Neural crest cell (in vitro differentiated cells): ENCODE data around the gene SCN5A. TPM values are rescaled to one million over a fixed set of nuclear protein-coding genes. Genes with fewer than 3 reads are reported as not detected.
A peak's percentile ranks its signal among the peaks of the same experiment; 100 is the strongest.

ENCODE experiments used
- DNase-seq: peaks from one replicate; pipeline ENCODE4 v3.0.0; 2021; ENCODE audit warnings: low read depth, mixed read lengths, low spot score
- H3K27ac Mint-ChIP-seq: one replicate; pipeline ENCODE4 v1.8.0; 2021; ENCODE audit warnings: mild to moderate bottlenecking, mixed read lengths; ENCODE audit not compliant: unreplicated experiment
- H3K27me3 Mint-ChIP-seq: 2 replicates; pipeline ENCODE4 v1.8.0; 2021; ENCODE audit warnings: low read depth, mild to moderate bottlenecking, mixed read lengths
- H3K36me3 Mint-ChIP-seq: 2 replicates; pipeline ENCODE4 v1.8.0; 2021; ENCODE audit warnings: low read depth, mild to moderate bottlenecking, mixed read lengths
- H3K4me1 Mint-ChIP-seq: 2 replicates; pipeline ENCODE4 v1.8.0; 2021; ENCODE audit warnings: mixed read lengths
- H3K4me3 Mint-ChIP-seq: one replicate; pipeline ENCODE4 v1.8.0; 2021; ENCODE audit warnings: mild to moderate bottlenecking, mixed read lengths
- H3K9me3 Mint-ChIP-seq: 2 replicates; pipeline ENCODE4 v1.8.0; 2021; ENCODE audit warnings: mixed read lengths
- CTCF ChIP-seq: fragments of 200-600 bp; sonication (generic); conservative IDR thresholded peaks from 2 replicates; pipeline ENCODE4 v1.5.0; 2021; ENCODE audit warnings: antibody characterized with exemption, mild to moderate bottlenecking
- total RNA-seq: library from RNA; stranded (reverse); gene quantifications from 2 replicates; pipeline ENCODE4 v1.2.1, GENCODE V29; 2021

SCN5A gene
- total RNA-seq, 1 donor from 2014 or later: 1.2 TPM

DNA sequence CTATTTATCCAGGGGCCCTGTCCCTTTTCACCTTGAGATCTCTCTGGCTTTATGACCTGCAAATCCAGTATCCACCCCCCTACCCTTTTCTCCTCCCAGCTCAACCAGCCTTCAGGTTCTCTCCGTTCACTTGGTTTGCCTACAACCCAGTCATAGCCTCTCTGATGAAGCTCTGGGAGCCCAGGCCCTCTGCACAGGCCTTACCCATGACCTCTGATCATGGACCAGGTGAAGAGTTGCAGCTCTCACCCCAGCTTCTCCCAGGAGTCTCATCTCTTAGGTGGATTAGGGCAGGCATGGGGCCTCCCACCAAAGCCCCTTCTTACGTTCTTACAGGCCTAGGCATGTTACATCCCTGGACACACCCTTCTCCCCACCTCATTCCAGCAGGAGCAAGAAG, 93.6 kb downstream of the SCN5A start:
- no peaks in the 10 kb centered on the region for H3K27me3 Mint-ChIP-seq
- no peaks in the 10 kb centered on the region for H3K9me3 Mint-ChIP-seq
- TF ChIP-seq CTCF: no peak

DNA sequence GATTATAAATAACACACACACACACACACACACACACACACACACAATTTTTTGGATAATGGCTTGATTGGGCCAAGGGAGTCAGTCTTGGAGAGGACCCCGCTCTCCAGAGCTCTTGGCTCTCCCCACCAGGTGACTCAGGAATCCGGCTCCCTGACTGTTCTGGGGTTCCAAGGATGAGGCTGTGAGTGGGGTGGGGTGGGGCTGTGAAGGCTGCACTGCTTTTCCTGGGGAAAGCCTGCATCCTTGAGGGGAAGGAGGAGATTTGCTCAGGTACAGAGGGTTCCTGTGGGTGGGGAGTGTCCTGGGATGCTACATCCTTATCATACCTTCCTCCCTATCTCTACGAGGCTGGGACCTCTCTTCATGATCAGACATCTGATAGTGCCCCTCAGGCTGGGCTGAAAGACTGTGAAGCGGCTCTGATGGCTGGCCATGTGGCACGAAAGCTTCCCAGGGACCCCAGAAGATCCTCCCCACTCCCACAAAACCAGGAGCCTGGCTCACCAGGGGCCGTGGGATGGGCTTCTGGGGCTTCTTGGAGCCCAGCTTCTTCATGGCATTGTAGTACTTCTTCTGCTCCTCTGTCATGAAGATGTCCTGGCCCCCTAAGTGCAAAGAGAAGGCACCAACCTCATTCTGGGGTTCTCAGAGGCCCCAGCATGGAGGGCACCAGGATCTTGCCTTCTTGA, 94.2 kb downstream of the SCN5A start:
- Mint-ChIP-seq H3K27ac (no peak overlapping the region), H3K36me3 (peaks cover 5% of the 10 kb centered on the region), H3K9me3 (peaks cover 3% of the 10 kb centered on the region), H3K27me3 (no peaks in the 10 kb centered on the region), H3K4me1 (no peaks in the 10 kb centered on the region), H3K4me3 (no peak overlapping the region)
- DNase-seq: no peak
- no peak for TF ChIP-seq CTCF

More for the DNA sequence above, 93.6 kb downstream of the SCN5A start:
- H3K36me3 Mint-ChIP-seq: peaks cover 3% of the 10 kb centered on the region
- H3K4me1 Mint-ChIP-seq: no peaks in the 10 kb centered on the region
- no peak for DNase-seq
- no peak overlapping the region for H3K4me3 Mint-ChIP-seq
- H3K27ac Mint-ChIP-seq: peak overlapping the region; percentile 50

DNA sequence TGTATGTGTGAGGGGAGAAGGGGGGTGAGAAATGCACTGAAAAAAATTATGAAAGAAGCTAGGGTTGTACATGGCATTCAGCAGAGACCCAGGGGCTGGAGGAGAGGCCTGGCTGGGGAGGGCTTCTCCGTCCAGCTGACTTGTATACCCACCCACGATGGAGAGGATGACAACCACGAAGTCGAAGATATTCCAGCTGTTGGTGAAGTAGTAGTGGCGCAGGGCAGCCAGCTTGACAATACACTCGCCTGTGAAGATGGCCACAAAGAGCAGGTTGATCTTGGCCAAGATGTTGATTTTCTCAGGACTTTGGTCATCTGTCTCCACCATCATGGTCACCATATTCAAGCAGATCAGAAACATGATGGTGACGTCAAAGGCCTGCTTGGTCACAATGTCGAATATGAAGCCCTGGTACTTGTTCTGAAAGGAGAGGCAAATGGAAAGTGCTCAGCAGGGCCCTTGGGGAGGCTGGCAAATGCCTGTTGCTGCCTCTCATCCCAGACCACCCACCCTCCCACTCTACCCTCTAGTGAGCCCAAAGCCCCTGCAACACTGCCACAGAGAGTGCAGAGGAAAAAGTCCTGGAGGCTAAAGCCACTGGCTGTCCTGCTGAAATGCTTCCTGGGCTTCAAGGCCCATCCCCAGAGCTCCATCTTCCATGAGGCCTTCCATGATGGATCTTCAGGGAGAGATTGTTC, 95.2 kb downstream of the SCN5A start:
- Mint-ChIP-seq H3K4me3 (no peak overlapping the region), H3K36me3 (peaks cover 5% of the 10 kb centered on the region), H3K27ac (no peak overlapping the region), H3K4me1 (no peaks in the 10 kb centered on the region), H3K27me3 (no peaks in the 10 kb centered on the region), H3K9me3 (peaks cover 3% of the 10 kb centered on the region)
- TF ChIP-seq CTCF: no peak
- DNase-seq: no peak

GRCh38 chr3:38553071-38553470, 96.4 kb downstream of the SCN5A start:
- Mint-ChIP-seq H3K36me3 (peaks cover 5% of the 10 kb centered on the region), H3K27ac (no peak overlapping the region), H3K9me3 (peaks cover 3% of the 10 kb centered on the region), H3K27me3 (no peaks in the 10 kb centered on the region), H3K4me1 (no peaks in the 10 kb centered on the region), H3K4me3 (no peak overlapping the region)
- no peak for TF ChIP-seq CTCF
- DNase-seq: no peak

DNA sequence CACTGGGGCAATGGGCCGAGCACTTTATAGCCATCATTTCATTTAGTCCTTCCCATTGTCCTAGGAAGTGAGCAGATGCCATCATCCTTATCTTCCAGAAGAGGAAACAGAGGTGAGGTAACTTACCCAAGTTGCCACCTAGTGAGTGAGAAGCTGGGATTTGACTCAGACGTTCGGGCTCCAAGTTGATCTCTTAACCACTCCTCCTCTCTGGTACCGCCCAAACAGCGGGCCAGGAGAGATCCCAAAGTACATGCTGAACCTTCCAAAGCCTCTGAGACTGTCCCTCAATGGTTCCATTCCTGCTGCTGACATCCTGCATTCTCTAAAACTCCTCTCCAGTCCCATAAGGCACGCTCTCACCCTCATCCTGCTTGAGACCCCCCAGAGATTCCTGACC, 97.1 kb downstream of the SCN5A start:
- Mint-ChIP-seq H3K36me3 (peaks cover 5% of the 10 kb centered on the region), H3K9me3 (peaks cover 3% of the 10 kb centered on the region), H3K27ac (no peak overlapping the region), H3K27me3 (no peaks in the 10 kb centered on the region), H3K4me3 (no peak overlapping the region), H3K4me1 (no peaks in the 10 kb centered on the region)
- DNase-seq: no peak
- TF ChIP-seq CTCF: no peak
